SU-DHL-6 (cell line): ENCODE data around the gene FLT3LG.

Experiments
- H2AFZ ChIP-seq: fragments of 200-600 bp; sonication (generic); 2 replicates; pipeline ENCODE4 v1.6.1; 2014; ENCODE audit warnings: low read depth, mild to moderate bottlenecking, moderate library complexity, mixed read lengths, antibody characterized with exemption, low read length; ENCODE audit not compliant: severe bottlenecking
- H3F3A ChIP-seq: fragments of 200-600 bp; shearing (Covaris generic); 2 replicates; pipeline ENCODE4 v1.6.0; 2016; ENCODE audit warnings: antibody characterized with exemption, mild to moderate bottlenecking; ENCODE audit not compliant: insufficient read depth
- H3K27ac ChIP-seq: fragments of 200-600 bp; sonication (generic); 2 replicates; pipeline ENCODE4 v1.5.1; 2016; ENCODE audit warnings: low read depth, mild to moderate bottlenecking, low read length, moderate library complexity, mixed read lengths
- H3K27me3 ChIP-seq: fragments of 200-600 bp; sonication (generic), shearing (Covaris generic); 2 replicates; pipeline ENCODE4 v1.6.0; 2014; ENCODE audit warnings: mild to moderate bottlenecking, low read length
- H3K36me3 ChIP-seq: fragments of 200-600 bp; sonication (generic); 2 replicates; pipeline ENCODE4 v1.6.1; 2014; ENCODE audit warnings: mild to moderate bottlenecking, low read length, mixed read lengths
- H3K4me2 ChIP-seq: fragments of 300-600, 200-600 bp; shearing (Covaris generic), sonication (generic); 2 replicates; pipeline ENCODE4 v1.6.0; 2014; ENCODE audit warnings: low read length, low read depth, mild to moderate bottlenecking; ENCODE audit not compliant: poor library complexity, severe bottlenecking
- H3K4me3 ChIP-seq: fragments of 200-600 bp; sonication (generic); 2 replicates; pipeline ENCODE4 v1.5.1; 2014; ENCODE audit warnings: antibody characterized with exemption, low read length, mild to moderate bottlenecking, mixed read lengths; ENCODE audit not compliant: insufficient read depth, poor library complexity, severe bottlenecking
- H3K79me2 ChIP-seq: fragments of 200-600 bp; sonication (generic); 2 replicates; pipeline ENCODE4 v1.6.1; 2014; ENCODE audit warnings: mild to moderate bottlenecking, low read length, moderate library complexity; ENCODE audit not compliant: insufficient read depth
- H3K9ac ChIP-seq: fragments of 200-600 bp; sonication (generic); 2 replicates; pipeline ENCODE4 v1.7.0; 2014; ENCODE audit warnings: mild to moderate bottlenecking, low read length
- H3K9me2 ChIP-seq: fragments of 200-600 bp; sonication (generic); replicated peaks from 2 replicates; pipeline ENCODE4 v1.6.1; 2014; ENCODE audit warnings: low read length; ENCODE audit not compliant: insufficient read depth
- H3K9me3 ChIP-seq: fragments of 200-600 bp; sonication (generic); 2 replicates; pipeline ENCODE4 v1.6.1; 2014; ENCODE audit warnings: low read length, mixed read lengths; ENCODE audit not compliant: insufficient read depth
- H4K20me1 ChIP-seq: fragments of 200-600 bp; sonication (generic); 2 replicates; pipeline ENCODE4 v1.6.1; 2014; ENCODE audit warnings: low read depth, mild to moderate bottlenecking, antibody characterized with exemption, low read length, moderate library complexity, mixed read lengths
- CTCF ChIP-seq: fragments of 200-600 bp; sonication (generic); IDR thresholded peaks from one replicate; pipeline ENCODE4 v1.5.1; 2017; ENCODE audit warnings: antibody characterized with exemption, mild to moderate bottlenecking, low read length, moderate library complexity; ENCODE audit not compliant: insufficient read depth, poor library complexity, severe bottlenecking
- EZH2phosphoT487 ChIP-seq: fragments of 200-600 bp; sonication (generic), shearing (Covaris generic); conservative IDR thresholded peaks from 2 replicates; pipeline ENCODE4 v1.6.1; 2018; ENCODE audit warnings: mild to moderate bottlenecking, antibody characterized with exemption, low read length, moderate library complexity, mixed read lengths

The FLT3LG gene

DNA sequence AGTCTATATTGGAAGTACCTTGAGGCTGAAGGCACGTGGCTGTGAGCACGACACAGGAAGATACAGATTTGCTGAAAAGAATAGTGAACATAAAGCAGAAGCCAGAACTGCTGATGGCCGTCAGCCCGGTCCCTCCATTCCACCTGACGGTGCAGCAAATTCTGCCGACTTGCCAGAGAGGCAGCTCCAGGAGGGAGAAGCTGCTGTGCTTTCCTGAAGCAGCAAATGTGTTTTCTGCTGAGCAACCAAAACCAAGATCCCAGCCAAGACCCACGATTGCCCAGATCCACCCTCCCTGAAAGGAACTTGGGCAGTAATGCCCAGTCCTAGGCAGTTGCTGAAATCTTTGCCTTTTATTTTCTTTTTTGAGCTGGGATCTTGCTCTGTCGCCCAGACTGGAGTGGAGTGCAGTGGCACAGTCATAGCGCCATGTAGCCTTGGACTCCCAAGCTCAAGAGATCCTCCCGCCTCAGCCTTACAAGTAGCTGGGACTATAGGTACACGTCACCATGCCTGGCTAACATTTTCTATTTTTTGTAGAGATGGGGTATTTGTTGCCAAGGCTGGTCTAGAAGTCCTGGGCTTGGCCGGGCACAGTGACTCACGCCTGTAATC is 46.8 kb downstream of the FLT3LG start:
- H3F3A ChIP-seq = no peaks in the 10 kb centered on the region
- H2AFZ ChIP-seq = no peak overlapping the region
- H3K4me2 ChIP-seq = no peak overlapping the region
- H3K79me2 ChIP-seq = no peaks in the 10 kb centered on the region
- no peak for TF ChIP-seq CTCF
- no peak for TF ChIP-seq EZH2phosphoT487
- no peak overlapping the region for H3K4me3 ChIP-seq
- H4K20me1 ChIP-seq = no peaks in the 10 kb centered on the region
- no peaks in the 10 kb centered on the region for H3K27me3 ChIP-seq
- H3K9me3 ChIP-seq = no peaks in the 10 kb centered on the region
- no peak overlapping the region for H3K27ac ChIP-seq
- no peaks in the 10 kb centered on the region for H3K36me3 ChIP-seq
- no peaks in the 10 kb centered on the region for H3K9me2 ChIP-seq
- H3K9ac ChIP-seq = no peak overlapping the region

DNA sequence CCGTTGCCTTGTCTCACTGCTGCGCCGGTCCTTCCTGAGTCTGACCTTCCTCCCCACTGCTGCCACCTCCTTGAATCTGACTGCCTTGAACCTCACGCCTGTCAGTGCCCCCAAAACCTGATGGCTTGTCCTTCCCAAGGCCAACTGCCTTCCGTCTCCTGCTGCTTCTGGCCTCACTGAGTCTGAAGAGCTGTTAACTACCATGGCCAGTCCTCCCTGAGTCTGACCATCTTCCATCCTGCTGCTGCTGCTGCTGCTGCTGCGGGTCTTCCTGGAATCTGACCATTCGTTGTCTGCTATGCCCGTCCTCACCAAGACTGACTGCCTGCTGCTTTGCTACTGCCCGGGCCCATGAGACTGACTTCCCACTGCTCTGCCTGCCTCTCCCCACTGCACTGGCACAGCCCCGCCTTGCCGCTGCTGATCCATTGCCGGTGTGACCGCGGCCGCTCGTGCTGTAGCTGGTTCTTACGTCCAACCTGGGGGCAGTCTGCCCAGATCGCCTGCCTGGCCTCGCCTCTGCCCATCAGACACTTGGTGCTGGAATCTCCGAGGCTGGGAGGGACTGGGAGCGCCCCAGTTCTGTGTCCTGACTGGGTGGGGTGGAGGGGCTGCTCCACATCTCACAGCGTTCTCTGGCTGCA is 50.9 kb downstream of the FLT3LG start:
- Histone ChIP-seq H3F3A (no peaks in the 10 kb centered on the region), H3K36me3 (no peaks in the 10 kb centered on the region), H4K20me1 (no peaks in the 10 kb centered on the region), H3K27ac (no peak overlapping the region), H3K79me2 (no peaks in the 10 kb centered on the region), H3K9me2 (no peaks in the 10 kb centered on the region), H3K9me3 (no peaks in the 10 kb centered on the region), H3K9ac (no peak overlapping the region), H3K4me2 (no peak overlapping the region), H2AFZ (no peak overlapping the region), H3K4me3 (no peak overlapping the region), H3K27me3 (no peaks in the 10 kb centered on the region)
- TF ChIP-seq EZH2phosphoT487 (no peak), CTCF (no peak)

DNA sequence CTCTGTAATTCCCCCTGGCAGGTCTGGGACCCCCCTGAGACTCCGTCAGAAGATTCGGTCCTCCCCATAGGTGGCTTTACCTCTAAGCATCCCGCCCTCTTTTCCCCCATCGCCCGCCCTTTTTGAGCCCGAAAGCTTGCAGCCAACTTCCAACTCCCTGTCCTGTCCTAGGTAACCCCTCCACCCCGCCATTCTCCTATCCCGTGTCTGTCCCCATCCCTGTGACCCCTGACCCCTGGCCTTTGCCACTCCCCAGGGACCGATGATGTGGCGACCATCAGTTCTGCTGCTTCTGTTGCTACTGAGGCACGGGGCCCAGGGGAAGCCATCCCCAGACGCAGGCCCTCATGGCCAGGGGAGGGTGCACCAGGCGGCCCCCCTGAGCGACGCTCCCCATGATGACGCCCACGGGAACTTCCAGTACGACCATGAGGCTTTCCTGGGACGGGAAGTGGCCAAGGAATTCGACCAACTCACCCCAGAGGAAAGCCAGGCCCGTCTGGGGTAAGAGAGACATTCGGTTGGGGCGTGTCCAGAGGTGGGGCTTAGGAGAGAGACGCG is 54.3 kb downstream of the FLT3LG start:
- Histone ChIP-seq H3K27ac (no peak overlapping the region), H3K9me3 (no peaks in the 10 kb centered on the region), H3K79me2 (no peaks in the 10 kb centered on the region), H4K20me1 (no peaks in the 10 kb centered on the region), H3K9ac (no peak overlapping the region), H3K4me2 (no peak overlapping the region), H2AFZ (no peak overlapping the region), H3K4me3 (no peak overlapping the region), H3K27me3 (no peaks in the 10 kb centered on the region), H3F3A (no peaks in the 10 kb centered on the region), H3K9me2 (no peaks in the 10 kb centered on the region), H3K36me3 (no peaks in the 10 kb centered on the region)
- no peak for TF ChIP-seq EZH2phosphoT487
- no peak for TF ChIP-seq CTCF
